HL-60 (cell line): Measurements from ENCODE around the gene TBX4.

Experiments
- DNase-seq, 2 experiments: peaks; one replicate each; pipeline ENCODE4 v3.0.0-alpha.2; 2010 to 2020; ENCODE audit warnings: low read depth in 1 of 2, low spot score in 1 of 2
- H3K27ac ChIP-seq: fragments of 250-450 bp; sonication (Bioruptor Pico); replicated peaks from 2 replicates; pipeline ENCODE4 v1.5.1; 2020; ENCODE audit warnings: mild to moderate bottlenecking, moderate library complexity
- H3K27me3 ChIP-seq: fragments of 250-450 bp; sonication (Bioruptor Pico); 2 replicates; pipeline ENCODE4 v1.5.1; 2021; ENCODE audit warnings: mild to moderate bottlenecking, moderate library complexity; ENCODE audit not compliant: insufficient read depth, poor library complexity, severe bottlenecking
- H3K4me3 ChIP-seq: replicated peaks from 2 replicates; pipeline ENCODE4 v1.5.1; 2011; ENCODE audit warnings: mild to moderate bottlenecking, control low read depth, low read length; ENCODE audit not compliant: insufficient read depth
- GABPA ChIP-seq: IDR thresholded peaks from 2 replicates; pipeline ENCODE4 v1.6.1; 2012; ENCODE audit warnings: low read depth
- POLR2AphosphoS5 ChIP-seq: IDR thresholded peaks from 2 replicates; pipeline ENCODE4 v1.6.1; 2012; ENCODE audit warnings: low read depth
- SPI1 ChIP-seq: IDR thresholded peaks from 2 replicates; pipeline ENCODE4 v1.6.1; 2012; ENCODE audit warnings: low read depth, mild to moderate bottlenecking, borderline replicate concordance
- TF ChIP-seq, protein P1 (sequence below): IDR thresholded peaks from one replicate; pipeline ENCODE4 v1.5.1; 2011; ENCODE audit warnings: low read length, control low read depth, inconsistent platforms; ENCODE audit not compliant: insufficient read depth
- TF ChIP-seq, protein P2 (sequence below): IDR thresholded peaks from 2 replicates; pipeline ENCODE4 v1.6.1; 2012; ENCODE audit warnings: low read depth; ENCODE audit not compliant: insufficient replicate concordance

Gene TBX4

DNA sequence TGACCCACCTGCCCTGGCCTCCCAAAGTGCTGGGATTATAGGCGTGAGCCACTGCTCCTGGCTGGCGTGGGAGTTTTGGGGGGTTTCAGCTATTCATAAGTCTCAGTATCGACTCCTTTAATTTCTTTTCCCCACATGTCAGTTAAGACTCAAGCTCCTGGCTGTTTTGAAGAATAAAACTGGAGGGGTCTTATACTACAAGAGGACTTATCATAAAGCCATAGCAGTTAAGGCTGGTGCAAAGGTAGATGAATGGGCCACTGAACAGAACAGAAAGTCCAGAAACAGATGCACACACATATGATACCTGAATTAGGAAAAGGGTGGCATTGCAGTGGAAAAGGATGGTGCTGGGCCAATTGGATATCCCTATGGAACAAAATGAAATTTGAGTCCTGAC, 47.4 kb downstream of the TBX4 start:
- Histone ChIP-seq H3K27me3 (peaks cover 10% of the 10 kb centered on the region), H3K4me3 (no peak overlapping the region), H3K27ac (no peak overlapping the region)
- no peak for DNase-seq
- no peak for TF ChIP-seq GABPA
- TF ChIP-seq POLR2AphosphoS5 = no peak
- TF ChIP-seq SPI1 = no peak
- TF ChIP-seq, protein P1, sequence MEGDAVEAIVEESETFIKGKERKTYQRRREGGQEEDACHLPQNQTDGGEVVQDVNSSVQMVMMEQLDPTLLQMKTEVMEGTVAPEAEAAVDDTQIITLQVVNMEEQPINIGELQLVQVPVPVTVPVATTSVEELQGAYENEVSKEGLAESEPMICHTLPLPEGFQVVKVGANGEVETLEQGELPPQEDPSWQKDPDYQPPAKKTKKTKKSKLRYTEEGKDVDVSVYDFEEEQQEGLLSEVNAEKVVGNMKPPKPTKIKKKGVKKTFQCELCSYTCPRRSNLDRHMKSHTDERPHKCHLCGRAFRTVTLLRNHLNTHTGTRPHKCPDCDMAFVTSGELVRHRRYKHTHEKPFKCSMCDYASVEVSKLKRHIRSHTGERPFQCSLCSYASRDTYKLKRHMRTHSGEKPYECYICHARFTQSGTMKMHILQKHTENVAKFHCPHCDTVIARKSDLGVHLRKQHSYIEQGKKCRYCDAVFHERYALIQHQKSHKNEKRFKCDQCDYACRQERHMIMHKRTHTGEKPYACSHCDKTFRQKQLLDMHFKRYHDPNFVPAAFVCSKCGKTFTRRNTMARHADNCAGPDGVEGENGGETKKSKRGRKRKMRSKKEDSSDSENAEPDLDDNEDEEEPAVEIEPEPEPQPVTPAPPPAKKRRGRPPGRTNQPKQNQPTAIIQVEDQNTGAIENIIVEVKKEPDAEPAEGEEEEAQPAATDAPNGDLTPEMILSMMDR = no peak
- TF ChIP-seq, protein P2, sequence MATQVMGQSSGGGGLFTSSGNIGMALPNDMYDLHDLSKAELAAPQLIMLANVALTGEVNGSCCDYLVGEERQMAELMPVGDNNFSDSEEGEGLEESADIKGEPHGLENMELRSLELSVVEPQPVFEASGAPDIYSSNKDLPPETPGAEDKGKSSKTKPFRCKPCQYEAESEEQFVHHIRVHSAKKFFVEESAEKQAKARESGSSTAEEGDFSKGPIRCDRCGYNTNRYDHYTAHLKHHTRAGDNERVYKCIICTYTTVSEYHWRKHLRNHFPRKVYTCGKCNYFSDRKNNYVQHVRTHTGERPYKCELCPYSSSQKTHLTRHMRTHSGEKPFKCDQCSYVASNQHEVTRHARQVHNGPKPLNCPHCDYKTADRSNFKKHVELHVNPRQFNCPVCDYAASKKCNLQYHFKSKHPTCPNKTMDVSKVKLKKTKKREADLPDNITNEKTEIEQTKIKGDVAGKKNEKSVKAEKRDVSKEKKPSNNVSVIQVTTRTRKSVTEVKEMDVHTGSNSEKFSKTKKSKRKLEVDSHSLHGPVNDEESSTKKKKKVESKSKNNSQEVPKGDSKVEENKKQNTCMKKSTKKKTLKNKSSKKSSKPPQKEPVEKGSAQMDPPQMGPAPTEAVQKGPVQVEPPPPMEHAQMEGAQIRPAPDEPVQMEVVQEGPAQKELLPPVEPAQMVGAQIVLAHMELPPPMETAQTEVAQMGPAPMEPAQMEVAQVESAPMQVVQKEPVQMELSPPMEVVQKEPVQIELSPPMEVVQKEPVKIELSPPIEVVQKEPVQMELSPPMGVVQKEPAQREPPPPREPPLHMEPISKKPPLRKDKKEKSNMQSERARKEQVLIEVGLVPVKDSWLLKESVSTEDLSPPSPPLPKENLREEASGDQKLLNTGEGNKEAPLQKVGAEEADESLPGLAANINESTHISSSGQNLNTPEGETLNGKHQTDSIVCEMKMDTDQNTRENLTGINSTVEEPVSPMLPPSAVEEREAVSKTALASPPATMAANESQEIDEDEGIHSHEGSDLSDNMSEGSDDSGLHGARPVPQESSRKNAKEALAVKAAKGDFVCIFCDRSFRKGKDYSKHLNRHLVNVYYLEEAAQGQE = no peak

DNA sequence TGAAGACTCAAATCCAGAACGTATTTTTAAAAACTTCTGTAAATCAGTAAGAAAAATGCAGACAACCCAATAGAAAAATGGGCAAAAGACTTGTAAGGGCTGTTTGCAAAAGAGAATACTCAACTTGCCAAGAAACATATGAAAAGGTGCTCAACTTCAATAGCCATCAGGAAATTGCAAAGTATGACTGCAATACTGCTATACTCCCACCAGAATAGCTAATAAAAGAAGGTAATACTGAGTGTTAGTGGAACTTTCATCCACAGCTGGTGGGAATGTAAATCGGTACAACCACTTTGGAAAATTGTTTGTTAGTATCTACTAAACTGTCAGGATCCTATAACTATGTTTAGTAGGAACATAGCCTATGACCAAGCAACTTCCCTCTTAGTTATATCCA, 48.1 kb downstream of the TBX4 start:
- Histone ChIP-seq H3K27ac (no peak overlapping the region), H3K4me3 (no peak overlapping the region), H3K27me3 (peaks cover 7% of the 10 kb centered on the region)
- DNase-seq = no peak
- TF ChIP-seq, protein P2 = no peak
- TF ChIP-seq, protein P1 = no peak

DNA sequence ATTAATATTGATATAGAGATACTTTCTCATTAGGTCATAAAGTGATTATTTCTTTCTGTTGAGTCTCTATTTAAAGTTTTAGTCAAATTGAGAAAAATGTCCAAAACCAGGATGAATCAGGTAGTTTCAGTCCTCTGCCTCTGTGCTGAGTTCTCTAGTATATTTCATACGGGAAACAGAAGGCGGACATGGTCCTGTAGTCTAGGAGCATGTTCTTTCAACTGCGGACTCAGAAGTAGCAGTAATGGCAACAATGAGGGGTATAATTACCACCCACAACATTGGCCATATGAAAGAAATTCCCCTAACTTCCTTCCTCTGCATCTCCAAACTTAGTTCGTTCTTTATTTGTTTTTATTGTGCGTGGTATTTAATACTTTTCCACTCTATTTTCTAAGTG, 50.1 kb downstream of the TBX4 start:
- peaks cover 4% of the 10 kb centered on the region for H3K27me3 ChIP-seq
- no peak overlapping the region for H3K27ac ChIP-seq
- no peak for DNase-seq
- TF ChIP-seq, protein P2 = no peak
- no peak for TF ChIP-seq GABPA
- no peak for TF ChIP-seq POLR2AphosphoS5
- TF ChIP-seq, protein P1 = no peak
- no peak for TF ChIP-seq SPI1
- H3K4me3 ChIP-seq = no peak overlapping the region
